MM.1S (cell line): ENCODE measurements around the gene ILK.

Experiments
- DNase-seq: peaks from one replicate; pipeline ENCODE4 v3.0.0-alpha.2; 2015
- H2AFZ ChIP-seq: fragments of 300-600 bp; sonication (generic); 2 replicates; pipeline ENCODE4 v1.6.0; 2016; ENCODE audit warnings: antibody characterized with exemption, low read length
- H3F3A ChIP-seq: fragments of 300-600 bp; sonication (generic); 2 replicates; pipeline ENCODE4 v1.6.1; 2016; ENCODE audit warnings: mild to moderate bottlenecking, antibody characterized with exemption, low read length, moderate library complexity, mixed read lengths; ENCODE audit not compliant: insufficient read depth
- H3K27ac ChIP-seq: fragments of 300-600 bp; sonication (generic); 2 replicates; pipeline ENCODE4 v1.5.1; 2016; ENCODE audit warnings: mild to moderate bottlenecking, low read length
- H3K27me3 ChIP-seq: fragments of 300-600 bp; sonication (generic); replicated peaks from 2 replicates; pipeline ENCODE4 v1.6.0; 2016; ENCODE audit warnings: low read length; ENCODE audit not compliant: insufficient read depth
- H3K36me3 ChIP-seq: fragments of 300-600 bp; sonication (generic); replicated peaks from 2 replicates; pipeline ENCODE4 v1.6.1; 2016; ENCODE audit warnings: mild to moderate bottlenecking, low read length, mixed read lengths; ENCODE audit not compliant: insufficient read depth
- H3K4me1 ChIP-seq: fragments of 300-600 bp; sonication (generic); 2 replicates; pipeline ENCODE4 v1.6.1; 2016; ENCODE audit warnings: low read length, mixed read lengths
- H3K4me2 ChIP-seq: fragments of 300-600 bp; sonication (generic); 2 replicates; pipeline ENCODE4 v1.6.0; 2016; ENCODE audit warnings: low read depth, low read length
- H3K4me3 ChIP-seq: fragments of 300-600 bp; sonication (generic); 2 replicates; pipeline ENCODE4 v1.5.1; 2016; ENCODE audit warnings: low read length, mixed read lengths
- H3K79me2 ChIP-seq: fragments of 300-600 bp; sonication (generic); 2 replicates; pipeline ENCODE4 v1.6.1; 2016; ENCODE audit warnings: mixed run types, low read length, mixed read lengths
- H3K9ac ChIP-seq: fragments of 300-600 bp; sonication (generic); 2 replicates; pipeline ENCODE4 v1.6.1; 2016; ENCODE audit warnings: low read length, mixed read lengths
- H3K9me2 ChIP-seq: fragments of 300-600 bp; sonication (generic); replicated peaks from 2 replicates; pipeline ENCODE4 v1.6.1; 2016; ENCODE audit warnings: mild to moderate bottlenecking, low read length, mixed read lengths; ENCODE audit not compliant: insufficient read depth
- H3K9me3 ChIP-seq: fragments of 300-600 bp; sonication (generic); replicated peaks from 2 replicates; pipeline ENCODE4 v1.6.1; 2016; ENCODE audit warnings: mild to moderate bottlenecking, low read length, mixed read lengths; ENCODE audit not compliant: insufficient read depth
- H4K20me1 ChIP-seq: fragments of 300-600 bp; sonication (generic); 2 replicates; pipeline ENCODE4 v1.6.1; 2016; ENCODE audit warnings: mild to moderate bottlenecking, low read length, moderate library complexity, mixed read lengths; ENCODE audit not compliant: insufficient read depth
- EZH2 ChIP-seq: fragments of 300-600 bp; sonication (generic); optimal IDR thresholded peaks from 2 replicates; pipeline ENCODE3; 2017; ENCODE audit warnings: low read depth, mild to moderate bottlenecking, antibody characterized with exemption, low read length, mixed read lengths
- EZH2phosphoT487 ChIP-seq: fragments of 300-600 bp; sonication (generic); IDR thresholded peaks from 2 replicates; pipeline ENCODE4 v1.6.1; 2018; ENCODE audit warnings: antibody characterized with exemption, low read length
- TF ChIP-seq, protein P1 (sequence below): fragments of 300-600 bp; sonication (generic); IDR thresholded peaks from 2 replicates; pipeline ENCODE4 v1.5.1; 2016; ENCODE audit warnings: antibody characterized with exemption, low read length, mixed read lengths

Gene ILK

DNA sequence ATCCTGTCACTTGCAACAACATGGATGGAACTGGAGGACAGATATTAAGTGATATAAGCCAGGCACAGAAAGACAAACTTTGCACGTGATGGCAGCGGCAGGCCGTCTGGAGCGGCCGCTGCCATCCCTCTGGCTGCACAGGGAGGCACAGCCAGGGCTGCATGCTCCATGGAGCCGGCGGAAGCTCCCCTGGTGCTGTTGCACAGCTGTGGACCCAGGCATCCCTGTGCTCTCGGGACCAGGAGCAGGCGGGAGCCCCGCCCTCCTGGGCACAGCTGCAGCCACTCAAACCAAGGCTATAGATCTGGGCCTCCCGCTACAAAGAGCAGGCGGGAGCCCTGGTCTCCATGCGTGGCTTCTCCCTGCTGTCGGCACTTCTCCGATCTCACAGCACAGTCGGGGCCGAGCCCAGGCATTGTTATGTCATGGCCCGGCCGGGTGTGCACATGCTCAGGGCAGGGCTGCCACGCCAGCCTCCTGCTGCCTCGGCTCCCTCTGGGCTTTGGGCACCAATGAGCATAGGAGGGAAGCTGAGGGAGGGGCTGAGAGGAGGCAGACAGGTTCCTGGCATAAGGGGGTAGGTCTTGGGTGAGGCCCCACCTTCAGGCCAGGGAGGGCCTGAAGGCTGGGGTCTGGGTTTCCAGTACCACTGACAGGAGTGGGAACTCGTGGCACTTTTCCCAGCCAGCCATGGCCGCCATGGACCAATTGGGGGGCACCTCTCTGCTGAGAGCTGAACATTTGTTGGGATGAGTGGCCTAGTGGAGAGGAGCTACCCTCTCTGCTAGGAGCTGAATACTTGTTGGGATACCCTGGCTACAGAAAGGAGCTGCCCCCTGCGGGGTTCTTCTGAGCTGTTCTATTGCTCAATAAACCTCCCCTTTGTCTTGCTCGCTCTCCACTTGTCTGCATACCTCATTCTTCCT lies 16.9 kb upstream of the ILK start:
- H3K4me3 ChIP-seq, result no peak overlapping the region
- DNase-seq, result no peak
- H4K20me1 ChIP-seq, result no peaks in the 10 kb centered on the region
- no peaks in the 10 kb centered on the region for H3K9me2 ChIP-seq
- H3F3A ChIP-seq, result no peaks in the 10 kb centered on the region
- H3K27ac ChIP-seq, result no peak overlapping the region
- TF ChIP-seq EZH2 (no peak), EZH2phosphoT487 (no peak)
- TF ChIP-seq, protein P1, sequence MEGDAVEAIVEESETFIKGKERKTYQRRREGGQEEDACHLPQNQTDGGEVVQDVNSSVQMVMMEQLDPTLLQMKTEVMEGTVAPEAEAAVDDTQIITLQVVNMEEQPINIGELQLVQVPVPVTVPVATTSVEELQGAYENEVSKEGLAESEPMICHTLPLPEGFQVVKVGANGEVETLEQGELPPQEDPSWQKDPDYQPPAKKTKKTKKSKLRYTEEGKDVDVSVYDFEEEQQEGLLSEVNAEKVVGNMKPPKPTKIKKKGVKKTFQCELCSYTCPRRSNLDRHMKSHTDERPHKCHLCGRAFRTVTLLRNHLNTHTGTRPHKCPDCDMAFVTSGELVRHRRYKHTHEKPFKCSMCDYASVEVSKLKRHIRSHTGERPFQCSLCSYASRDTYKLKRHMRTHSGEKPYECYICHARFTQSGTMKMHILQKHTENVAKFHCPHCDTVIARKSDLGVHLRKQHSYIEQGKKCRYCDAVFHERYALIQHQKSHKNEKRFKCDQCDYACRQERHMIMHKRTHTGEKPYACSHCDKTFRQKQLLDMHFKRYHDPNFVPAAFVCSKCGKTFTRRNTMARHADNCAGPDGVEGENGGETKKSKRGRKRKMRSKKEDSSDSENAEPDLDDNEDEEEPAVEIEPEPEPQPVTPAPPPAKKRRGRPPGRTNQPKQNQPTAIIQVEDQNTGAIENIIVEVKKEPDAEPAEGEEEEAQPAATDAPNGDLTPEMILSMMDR, result no peak
- H2AFZ ChIP-seq, result no peak overlapping the region
- H3K36me3 ChIP-seq, result no peaks in the 10 kb centered on the region
- no peaks in the 10 kb centered on the region for H3K9me3 ChIP-seq
- no peaks in the 10 kb centered on the region for H3K4me1 ChIP-seq
- H3K4me2 ChIP-seq, result no peak overlapping the region
- H3K79me2 ChIP-seq, result peaks cover 27% of the 10 kb centered on the region; the same call in 1 of the 2 replicates
- no peak overlapping the region for H3K9ac ChIP-seq
- H3K27me3 ChIP-seq, result no peaks in the 10 kb centered on the region

DNA sequence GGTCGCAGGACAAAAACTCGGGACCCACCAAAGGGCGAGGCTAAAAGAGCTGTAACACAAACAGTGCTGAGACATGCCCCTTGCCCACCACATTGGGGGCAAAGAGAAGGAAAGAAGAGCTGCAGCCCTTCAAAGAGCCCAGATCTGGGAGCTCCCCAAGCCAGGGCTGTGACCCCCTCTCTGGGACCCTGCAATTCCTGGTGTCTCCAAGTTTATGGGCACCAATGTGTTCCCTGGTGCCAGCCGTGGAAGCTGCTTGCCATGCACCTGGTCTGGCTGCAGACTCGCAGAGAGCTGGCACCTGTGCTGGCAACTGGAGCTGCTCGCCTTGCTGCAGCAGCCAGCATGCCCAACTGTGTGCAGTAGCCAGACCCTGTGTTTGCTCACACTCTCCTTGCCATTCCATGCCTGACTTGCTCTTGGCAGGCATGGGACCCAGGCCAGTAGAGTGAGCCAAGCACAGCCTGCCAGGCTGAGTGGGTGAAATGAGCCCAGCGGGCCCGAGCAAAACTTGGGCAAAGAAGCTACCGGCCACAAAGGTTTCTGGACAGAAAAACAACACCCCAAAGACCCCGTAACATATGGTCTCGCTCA lies 16.1 kb upstream of the ILK start:
- DNase-seq, result no peak
- H3K36me3 ChIP-seq, result no peaks in the 10 kb centered on the region
- H3K79me2 ChIP-seq, result peaks cover 23% of the 10 kb centered on the region; the same call in 1 of the 2 replicates
- H3F3A ChIP-seq, result no peaks in the 10 kb centered on the region
- no peaks in the 10 kb centered on the region for H3K27me3 ChIP-seq
- H3K4me1 ChIP-seq, result no peaks in the 10 kb centered on the region
- no peak overlapping the region for H3K9ac ChIP-seq
- no peak overlapping the region for H2AFZ ChIP-seq
- no peak for TF ChIP-seq EZH2
- TF ChIP-seq, protein P1, result no peak
- no peak for TF ChIP-seq EZH2phosphoT487
- no peaks in the 10 kb centered on the region for H3K9me2 ChIP-seq
- no peak overlapping the region for H3K27ac ChIP-seq
- no peak overlapping the region for H3K4me2 ChIP-seq
- H4K20me1 ChIP-seq, result no peaks in the 10 kb centered on the region
- no peaks in the 10 kb centered on the region for H3K9me3 ChIP-seq
- H3K4me3 ChIP-seq, result no peak overlapping the region

DNA sequence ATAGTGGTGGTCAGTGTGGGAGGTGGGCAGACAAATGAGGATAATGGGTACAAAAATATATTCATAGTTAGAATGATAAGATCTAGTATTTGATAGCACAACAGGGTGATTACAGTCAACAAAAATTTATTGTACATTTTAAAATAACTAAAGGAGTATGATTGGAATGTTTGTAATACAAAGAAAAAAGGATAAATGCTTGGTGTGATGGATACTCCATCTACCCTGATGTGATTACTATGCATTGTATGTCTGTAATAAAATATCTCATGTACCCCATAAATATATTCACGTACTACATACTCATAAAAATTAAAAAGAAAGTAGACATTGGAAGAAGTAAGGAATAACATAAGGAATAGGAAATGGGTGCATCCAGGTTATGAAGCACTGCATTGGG lies 15.6 kb upstream of the ILK start:
- Histone ChIP-seq H4K20me1 (no peaks in the 10 kb centered on the region), H3K27ac (no peak overlapping the region), H3K4me2 (no peak overlapping the region), H3K9me3 (no peaks in the 10 kb centered on the region), H3K27me3 (no peaks in the 10 kb centered on the region), H3F3A (no peaks in the 10 kb centered on the region), H3K9me2 (no peaks in the 10 kb centered on the region), H3K4me3 (no peak overlapping the region), H3K79me2 (peaks cover 17% of the 10 kb centered on the region; the same call in 1 of the 2 replicates), H3K36me3 (no peaks in the 10 kb centered on the region), H3K9ac (no peak overlapping the region), H2AFZ (no peak overlapping the region), H3K4me1 (no peaks in the 10 kb centered on the region)
- no peak for DNase-seq
- TF ChIP-seq, protein P1, result no peak
- no peak for TF ChIP-seq EZH2
- TF ChIP-seq EZH2phosphoT487, result no peak
